ENCODE results near the gene IGDCC3. TPM values are rescaled to one million over a fixed set of nuclear protein-coding genes. Genes with fewer than 3 reads are reported as not detected.

Gene IGDCC3
- total and polyA plus RNA-seq, 2 of the 8 experiments (the other 6 are each of a cell fraction or from before 2014, with no cell fraction given): 26.8 to 45.7 TPM

DNA sequence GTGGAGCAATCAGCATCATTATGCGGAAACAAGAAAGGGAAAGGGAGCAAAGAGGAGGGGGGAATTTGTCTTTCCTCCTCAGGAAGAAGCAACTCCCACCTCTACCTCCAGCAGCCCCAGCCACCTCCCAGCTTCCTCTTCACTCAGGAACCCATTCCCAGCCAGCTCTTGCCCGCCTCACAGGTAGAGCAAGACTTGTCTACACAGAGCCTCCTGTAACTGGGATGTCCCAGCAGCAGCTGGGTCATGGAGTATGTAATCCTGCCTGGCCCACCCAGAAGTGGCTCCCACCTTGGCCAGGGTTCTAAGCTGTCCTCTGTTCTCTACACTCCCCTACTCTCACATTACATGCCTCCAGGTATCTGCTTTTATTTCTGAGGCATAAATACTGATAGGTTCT lies 14.0 kb downstream of the IGDCC3 start (continued):
- TF ChIP-seq, protein P1, sequence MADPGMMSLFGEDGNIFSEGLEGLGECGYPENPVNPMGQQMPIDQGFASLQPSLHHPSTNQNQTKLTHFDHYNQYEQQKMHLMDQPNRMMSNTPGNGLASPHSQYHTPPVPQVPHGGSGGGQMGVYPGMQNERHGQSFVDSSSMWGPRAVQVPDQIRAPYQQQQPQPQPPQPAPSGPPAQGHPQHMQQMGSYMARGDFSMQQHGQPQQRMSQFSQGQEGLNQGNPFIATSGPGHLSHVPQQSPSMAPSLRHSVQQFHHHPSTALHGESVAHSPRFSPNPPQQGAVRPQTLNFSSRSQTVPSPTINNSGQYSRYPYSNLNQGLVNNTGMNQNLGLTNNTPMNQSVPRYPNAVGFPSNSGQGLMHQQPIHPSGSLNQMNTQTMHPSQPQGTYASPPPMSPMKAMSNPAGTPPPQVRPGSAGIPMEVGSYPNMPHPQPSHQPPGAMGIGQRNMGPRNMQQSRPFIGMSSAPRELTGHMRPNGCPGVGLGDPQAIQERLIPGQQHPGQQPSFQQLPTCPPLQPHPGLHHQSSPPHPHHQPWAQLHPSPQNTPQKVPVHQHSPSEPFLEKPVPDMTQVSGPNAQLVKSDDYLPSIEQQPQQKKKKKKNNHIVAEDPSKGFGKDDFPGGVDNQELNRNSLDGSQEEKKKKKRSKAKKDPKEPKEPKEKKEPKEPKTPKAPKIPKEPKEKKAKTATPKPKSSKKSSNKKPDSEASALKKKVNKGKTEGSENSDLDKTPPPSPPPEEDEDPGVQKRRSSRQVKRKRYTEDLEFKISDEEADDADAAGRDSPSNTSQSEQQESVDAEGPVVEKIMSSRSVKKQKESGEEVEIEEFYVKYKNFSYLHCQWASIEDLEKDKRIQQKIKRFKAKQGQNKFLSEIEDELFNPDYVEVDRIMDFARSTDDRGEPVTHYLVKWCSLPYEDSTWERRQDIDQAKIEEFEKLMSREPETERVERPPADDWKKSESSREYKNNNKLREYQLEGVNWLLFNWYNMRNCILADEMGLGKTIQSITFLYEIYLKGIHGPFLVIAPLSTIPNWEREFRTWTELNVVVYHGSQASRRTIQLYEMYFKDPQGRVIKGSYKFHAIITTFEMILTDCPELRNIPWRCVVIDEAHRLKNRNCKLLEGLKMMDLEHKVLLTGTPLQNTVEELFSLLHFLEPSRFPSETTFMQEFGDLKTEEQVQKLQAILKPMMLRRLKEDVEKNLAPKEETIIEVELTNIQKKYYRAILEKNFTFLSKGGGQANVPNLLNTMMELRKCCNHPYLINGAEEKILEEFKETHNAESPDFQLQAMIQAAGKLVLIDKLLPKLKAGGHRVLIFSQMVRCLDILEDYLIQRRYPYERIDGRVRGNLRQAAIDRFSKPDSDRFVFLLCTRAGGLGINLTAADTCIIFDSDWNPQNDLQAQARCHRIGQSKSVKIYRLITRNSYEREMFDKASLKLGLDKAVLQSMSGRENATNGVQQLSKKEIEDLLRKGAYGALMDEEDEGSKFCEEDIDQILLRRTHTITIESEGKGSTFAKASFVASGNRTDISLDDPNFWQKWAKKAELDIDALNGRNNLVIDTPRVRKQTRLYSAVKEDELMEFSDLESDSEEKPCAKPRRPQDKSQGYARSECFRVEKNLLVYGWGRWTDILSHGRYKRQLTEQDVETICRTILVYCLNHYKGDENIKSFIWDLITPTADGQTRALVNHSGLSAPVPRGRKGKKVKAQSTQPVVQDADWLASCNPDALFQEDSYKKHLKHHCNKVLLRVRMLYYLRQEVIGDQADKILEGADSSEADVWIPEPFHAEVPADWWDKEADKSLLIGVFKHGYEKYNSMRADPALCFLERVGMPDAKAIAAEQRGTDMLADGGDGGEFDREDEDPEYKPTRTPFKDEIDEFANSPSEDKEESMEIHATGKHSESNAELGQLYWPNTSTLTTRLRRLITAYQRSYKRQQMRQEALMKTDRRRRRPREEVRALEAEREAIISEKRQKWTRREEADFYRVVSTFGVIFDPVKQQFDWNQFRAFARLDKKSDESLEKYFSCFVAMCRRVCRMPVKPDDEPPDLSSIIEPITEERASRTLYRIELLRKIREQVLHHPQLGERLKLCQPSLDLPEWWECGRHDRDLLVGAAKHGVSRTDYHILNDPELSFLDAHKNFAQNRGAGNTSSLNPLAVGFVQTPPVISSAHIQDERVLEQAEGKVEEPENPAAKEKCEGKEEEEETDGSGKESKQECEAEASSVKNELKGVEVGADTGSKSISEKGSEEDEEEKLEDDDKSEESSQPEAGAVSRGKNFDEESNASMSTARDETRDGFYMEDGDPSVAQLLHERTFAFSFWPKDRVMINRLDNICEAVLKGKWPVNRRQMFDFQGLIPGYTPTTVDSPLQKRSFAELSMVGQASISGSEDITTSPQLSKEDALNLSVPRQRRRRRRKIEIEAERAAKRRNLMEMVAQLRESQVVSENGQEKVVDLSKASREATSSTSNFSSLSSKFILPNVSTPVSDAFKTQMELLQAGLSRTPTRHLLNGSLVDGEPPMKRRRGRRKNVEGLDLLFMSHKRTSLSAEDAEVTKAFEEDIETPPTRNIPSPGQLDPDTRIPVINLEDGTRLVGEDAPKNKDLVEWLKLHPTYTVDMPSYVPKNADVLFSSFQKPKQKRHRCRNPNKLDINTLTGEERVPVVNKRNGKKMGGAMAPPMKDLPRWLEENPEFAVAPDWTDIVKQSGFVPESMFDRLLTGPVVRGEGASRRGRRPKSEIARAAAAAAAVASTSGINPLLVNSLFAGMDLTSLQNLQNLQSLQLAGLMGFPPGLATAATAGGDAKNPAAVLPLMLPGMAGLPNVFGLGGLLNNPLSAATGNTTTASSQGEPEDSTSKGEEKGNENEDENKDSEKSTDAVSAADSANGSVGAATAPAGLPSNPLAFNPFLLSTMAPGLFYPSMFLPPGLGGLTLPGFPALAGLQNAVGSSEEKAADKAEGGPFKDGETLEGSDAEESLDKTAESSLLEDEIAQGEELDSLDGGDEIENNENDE (IDR thresholded peaks at IDR 0.05; ENCODE audit: insufficient replicate concordance, low read length): no peak
- TF ChIP-seq, protein P2, sequence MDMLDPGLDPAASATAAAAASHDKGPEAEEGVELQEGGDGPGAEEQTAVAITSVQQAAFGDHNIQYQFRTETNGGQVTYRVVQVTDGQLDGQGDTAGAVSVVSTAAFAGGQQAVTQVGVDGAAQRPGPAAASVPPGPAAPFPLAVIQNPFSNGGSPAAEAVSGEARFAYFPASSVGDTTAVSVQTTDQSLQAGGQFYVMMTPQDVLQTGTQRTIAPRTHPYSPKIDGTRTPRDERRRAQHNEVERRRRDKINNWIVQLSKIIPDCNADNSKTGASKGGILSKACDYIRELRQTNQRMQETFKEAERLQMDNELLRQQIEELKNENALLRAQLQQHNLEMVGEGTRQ (IDR thresholded peaks at IDR 0.05; ENCODE audit: low read length): no peak
- TF ChIP-seq CBX5 (IDR thresholded peaks at IDR 0.05; ENCODE audit: low read depth, low read length) (no peak), ZNF274 (IDR thresholded peaks at IDR 0.05; ENCODE audit: borderline replicate concordance, extremely low read depth, low read length) (no peak), FOSL1 (IDR thresholded peaks at IDR 0.05; ENCODE audit: insufficient read depth, low read depth, low read length) (no peak), HDAC2 (IDR thresholded peaks at IDR 0.05; ENCODE audit: borderline replicate concordance in 1 of 2, low read depth in 2 of 2, low read length in 2 of 2) (no peak), POLR2A (IDR thresholded peaks at IDR 0.05; ENCODE audit: control extremely low read depth in 1 of 2, low read depth in 2 of 2, low read length in 2 of 2) (no peak), BACH1 (IDR thresholded peaks at IDR 0.05; ENCODE audit: low read length) (no peak), KDM4A (IDR thresholded peaks at IDR 0.05; ENCODE audit: low read depth, low read length, severe bottlenecking) (no peak), HDAC6 (IDR thresholded peaks at IDR 0.05; ENCODE audit: low read depth, low read length) (no peak), TEAD4 (IDR thresholded peaks at IDR 0.05; ENCODE audit: low read depth, low read length) (no peak)

All from H1 (cell line).